ACC112 (cell line): ENCODE measurements around the gene U2AF2.

ENCODE experiments used
- H2AFZ ChIP-seq: fragments of 200-600 bp; sonication (generic); one replicate; pipeline ENCODE4 v1.6.0; 2017; ENCODE audit warnings: antibody characterized with exemption, low read length; ENCODE audit not compliant: unreplicated experiment
- H3K27ac ChIP-seq: fragments of 200-600 bp; sonication (generic); 2 replicates; pipeline ENCODE4 v1.5.1; 2014; ENCODE audit warnings: low read depth, mild to moderate bottlenecking, antibody characterized with exemption, low read length, moderate library complexity
- H3K27me3 ChIP-seq: fragments of 200-600 bp; sonication (generic); 2 replicates; pipeline ENCODE4 v1.6.1; 2014; ENCODE audit warnings: mild to moderate bottlenecking, antibody characterized with exemption, low read length, moderate library complexity, mixed read lengths; ENCODE audit not compliant: insufficient read depth
- H3K36me3 ChIP-seq: fragments of 200-600 bp; sonication (generic); 2 replicates; pipeline ENCODE4 v1.6.1; 2016; ENCODE audit warnings: mild to moderate bottlenecking, antibody characterized with exemption, low read length, moderate library complexity, mixed read lengths; ENCODE audit not compliant: insufficient read depth
- H3K4me1 ChIP-seq: fragments of 200-600 bp; sonication (generic); one replicate; pipeline ENCODE4 v1.6.1; 2016; ENCODE audit warnings: low read length, mixed read lengths; ENCODE audit not compliant: insufficient read depth, unreplicated experiment, control insufficient read depth
- H3K4me3 ChIP-seq: fragments of 200-600 bp; sonication (generic); 2 replicates; pipeline ENCODE4 v1.5.1; 2014; ENCODE audit warnings: mild to moderate bottlenecking, low read depth, low read length
- H3K79me2 ChIP-seq: fragments of 200-600 bp; sonication (generic); one replicate; pipeline ENCODE4 v1.6.0; 2016; ENCODE audit warnings: low read length; ENCODE audit not compliant: control insufficient read depth, unreplicated experiment, insufficient read depth

U2AF2 gene

DNA sequence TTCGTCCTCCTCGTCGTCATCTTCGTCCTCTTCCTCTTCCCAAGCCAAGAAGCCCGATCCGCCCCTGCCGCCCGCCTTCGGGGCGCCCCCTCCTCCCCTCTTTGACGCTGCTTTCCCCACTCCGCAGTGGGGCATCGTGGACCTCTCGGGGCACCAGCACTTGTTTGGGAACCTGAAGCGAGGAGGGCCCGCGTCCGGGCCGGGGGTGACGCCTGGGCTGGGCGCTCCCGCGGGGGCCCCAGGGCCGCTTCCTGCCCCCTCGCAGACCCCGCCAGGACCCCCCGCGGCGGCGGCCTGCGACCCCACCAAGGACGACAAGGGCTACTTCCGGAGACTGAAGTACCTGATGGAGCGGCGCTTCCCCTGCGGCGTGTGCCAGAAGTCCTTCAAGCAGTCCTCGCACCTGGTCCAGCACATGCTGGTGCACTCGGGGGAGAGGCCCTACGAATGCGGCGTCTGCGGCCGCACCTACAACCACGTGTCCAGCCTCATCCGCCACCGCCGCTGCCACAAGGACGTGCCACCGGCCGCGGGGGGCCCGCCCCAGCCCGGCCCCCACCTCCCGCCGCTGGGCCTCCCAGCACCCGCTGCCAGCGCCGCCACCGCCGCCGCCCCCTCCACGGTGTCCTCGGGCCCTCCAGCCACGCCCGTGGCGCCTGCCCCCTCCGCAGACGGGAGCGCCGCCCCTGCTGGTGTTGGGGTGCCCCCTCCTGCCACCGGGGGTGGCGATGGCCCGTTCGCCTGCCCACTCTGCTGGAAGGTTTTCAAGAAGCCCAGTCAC lies 40.7 kb upstream of the U2AF2 start:
- Histone ChIP-seq H3K4me1 (no peaks in the 10 kb centered on the region), H3K4me3 (no peak overlapping the region), H3K27ac (no peak overlapping the region), H2AFZ (no peak overlapping the region), H3K36me3 (peaks cover 9% of the 10 kb centered on the region; the same call in 1 of the 2 replicates), H3K79me2 (peaks cover 11% of the 10 kb centered on the region), H3K27me3 (no peaks in the 10 kb centered on the region)

DNA sequence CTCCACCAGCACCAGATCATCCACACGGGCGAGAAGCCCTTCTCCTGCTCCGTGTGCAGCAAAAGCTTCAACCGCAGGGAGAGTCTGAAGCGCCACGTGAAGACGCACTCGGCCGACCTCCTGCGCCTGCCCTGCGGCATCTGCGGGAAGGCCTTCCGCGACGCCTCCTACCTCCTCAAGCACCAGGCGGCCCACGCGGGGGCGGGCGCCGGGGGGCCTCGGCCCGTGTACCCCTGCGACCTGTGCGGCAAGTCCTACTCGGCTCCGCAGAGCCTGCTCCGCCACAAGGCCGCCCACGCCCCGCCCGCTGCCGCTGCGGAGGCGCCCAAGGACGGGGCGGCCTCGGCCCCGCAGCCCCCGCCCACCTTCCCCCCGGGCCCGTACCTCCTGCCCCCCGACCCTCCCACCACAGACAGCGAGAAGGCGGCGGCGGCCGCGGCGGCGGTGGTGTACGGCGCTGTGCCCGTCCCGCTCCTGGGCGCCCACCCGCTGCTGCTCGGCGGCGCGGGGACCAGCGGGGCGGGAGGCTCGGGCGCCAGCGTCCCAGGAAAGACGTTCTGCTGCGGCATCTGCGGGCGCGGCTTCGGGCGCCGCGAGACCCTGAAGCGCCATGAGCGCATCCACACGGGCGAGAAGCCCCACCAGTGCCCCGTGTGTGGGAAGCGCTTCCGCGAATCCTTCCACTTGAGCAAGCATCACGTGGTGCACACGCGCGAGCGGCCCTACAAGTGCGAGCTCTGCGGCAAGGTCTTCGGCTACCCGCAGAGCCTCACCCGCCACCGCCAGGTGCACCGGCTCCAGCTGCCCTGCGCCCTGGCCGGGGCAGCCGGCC lies 39.9 kb upstream of the U2AF2 start:
- H3K36me3 ChIP-seq: peaks cover 1% of the 10 kb centered on the region; the same call in 1 of the 2 replicates
- H3K79me2 ChIP-seq: peaks cover 10% of the 10 kb centered on the region
- no peak overlapping the region for H3K27ac ChIP-seq
- H3K4me1 ChIP-seq: no peaks in the 10 kb centered on the region
- no peaks in the 10 kb centered on the region for H3K27me3 ChIP-seq
- H3K4me3 ChIP-seq: no peak overlapping the region
- H2AFZ ChIP-seq: no peak overlapping the region

DNA sequence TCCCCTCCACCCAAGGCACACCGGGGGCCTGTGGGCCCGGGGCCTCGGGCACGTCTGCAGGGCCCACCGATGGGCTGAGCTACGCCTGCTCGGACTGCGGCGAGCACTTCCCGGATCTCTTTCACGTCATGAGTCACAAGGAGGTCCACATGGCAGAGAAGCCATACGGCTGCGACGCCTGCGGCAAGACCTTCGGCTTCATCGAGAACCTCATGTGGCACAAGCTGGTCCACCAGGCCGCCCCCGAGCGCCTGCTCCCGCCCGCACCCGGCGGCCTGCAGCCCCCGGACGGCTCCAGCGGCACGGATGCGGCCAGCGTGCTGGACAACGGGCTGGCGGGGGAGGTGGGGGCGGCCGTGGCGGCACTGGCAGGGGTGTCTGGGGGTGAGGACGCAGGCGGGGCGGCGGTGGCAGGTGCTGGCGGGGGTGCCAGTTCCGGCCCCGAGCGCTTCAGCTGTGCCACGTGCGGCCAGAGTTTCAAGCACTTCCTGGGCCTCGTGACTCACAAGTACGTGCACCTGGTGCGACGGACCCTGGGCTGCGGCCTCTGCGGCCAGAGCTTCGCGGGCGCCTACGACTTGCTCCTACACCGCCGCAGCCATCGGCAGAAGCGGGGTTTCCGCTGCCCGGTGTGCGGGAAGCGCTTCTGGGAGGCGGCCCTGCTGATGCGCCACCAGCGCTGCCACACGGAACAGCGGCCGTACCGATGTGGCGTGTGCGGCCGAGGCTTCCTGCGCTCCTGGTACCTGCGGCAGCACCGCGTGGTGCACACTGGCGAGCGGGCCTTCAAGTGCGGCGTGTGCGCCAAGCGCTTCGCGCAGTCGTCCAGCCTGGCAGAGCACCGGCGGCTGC lies 39.1 kb upstream of the U2AF2 start:
- no peak overlapping the region for H3K27ac ChIP-seq
- no peaks in the 10 kb centered on the region for H3K27me3 ChIP-seq
- H3K79me2 ChIP-seq: peaks cover 7% of the 10 kb centered on the region
- H2AFZ ChIP-seq: no peak overlapping the region
- no peak overlapping the region for H3K4me3 ChIP-seq
- no peaks in the 10 kb centered on the region for H3K36me3 ChIP-seq
- no peaks in the 10 kb centered on the region for H3K4me1 ChIP-seq

DNA sequence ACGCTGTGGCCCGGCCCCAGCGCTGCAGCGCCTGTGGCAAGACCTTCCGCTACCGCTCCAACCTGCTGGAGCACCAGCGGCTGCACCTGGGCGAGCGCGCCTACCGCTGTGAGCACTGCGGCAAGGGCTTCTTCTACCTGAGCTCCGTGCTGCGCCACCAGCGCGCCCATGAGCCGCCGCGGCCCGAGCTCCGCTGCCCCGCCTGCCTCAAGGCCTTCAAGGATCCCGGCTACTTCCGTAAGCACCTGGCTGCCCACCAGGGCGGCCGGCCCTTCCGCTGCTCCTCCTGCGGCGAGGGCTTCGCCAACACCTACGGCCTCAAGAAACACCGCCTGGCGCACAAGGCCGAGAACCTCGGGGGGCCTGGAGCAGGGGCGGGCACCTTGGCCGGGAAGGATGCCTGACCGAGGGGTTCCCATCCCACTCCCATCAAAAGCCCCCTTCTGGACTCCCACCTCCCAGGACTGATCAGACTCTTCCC lies 38.4 kb upstream of the U2AF2 start:
- Histone ChIP-seq H3K36me3 (no peaks in the 10 kb centered on the region), H3K4me3 (no peak overlapping the region), H2AFZ (no peak overlapping the region), H3K27ac (no peak overlapping the region), H3K27me3 (no peaks in the 10 kb centered on the region), H3K4me1 (no peaks in the 10 kb centered on the region), H3K79me2 (peaks cover 3% of the 10 kb centered on the region)

DNA sequence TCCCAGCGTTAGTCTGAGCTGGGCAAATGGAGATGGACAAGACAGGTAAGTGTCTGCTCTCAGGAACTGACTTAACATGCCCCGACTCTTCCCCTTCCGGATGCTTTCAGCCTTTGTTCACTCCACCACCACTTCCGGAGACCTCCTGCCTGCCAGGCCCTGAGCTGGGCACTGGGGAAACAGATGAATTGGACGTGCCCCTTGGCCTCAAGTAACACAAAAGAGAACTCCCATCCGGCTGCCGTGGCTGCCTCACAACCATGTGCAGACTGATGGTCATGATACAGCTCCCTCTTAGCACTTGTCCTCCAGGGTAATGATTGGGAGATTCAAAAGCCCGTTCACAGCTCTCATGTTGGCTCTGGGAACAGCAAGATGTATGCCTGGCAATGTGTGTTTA lies 37.4 kb upstream of the U2AF2 start:
- no peak overlapping the region for H3K27ac ChIP-seq
- H2AFZ ChIP-seq: no peak overlapping the region
- H3K4me3 ChIP-seq: no peak overlapping the region
- no peaks in the 10 kb centered on the region for H3K36me3 ChIP-seq
- H3K4me1 ChIP-seq: no peaks in the 10 kb centered on the region
- H3K27me3 ChIP-seq: no peaks in the 10 kb centered on the region
- no peaks in the 10 kb centered on the region for H3K79me2 ChIP-seq

DNA sequence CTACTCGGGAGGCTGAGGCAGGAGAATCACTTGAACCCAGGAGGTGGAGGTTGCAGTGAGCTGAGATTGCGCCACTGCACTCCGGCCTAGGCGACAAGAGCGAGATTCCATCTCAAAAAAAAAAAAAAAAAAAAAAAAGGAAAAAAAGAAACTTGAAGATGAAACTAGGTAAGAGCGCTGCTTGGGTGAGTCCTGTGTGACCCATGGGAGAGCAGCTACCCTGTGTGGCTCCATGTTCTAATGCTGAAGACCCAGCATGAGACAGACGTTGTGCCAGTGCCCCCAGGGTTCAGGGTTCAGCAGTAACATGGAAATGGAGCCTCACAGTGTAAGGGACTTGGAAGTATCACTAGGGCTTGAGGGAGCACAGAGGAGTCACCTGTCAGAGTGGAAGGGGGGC lies 36.4 kb upstream of the U2AF2 start:
- Histone ChIP-seq H3K27ac (no peak overlapping the region), H3K79me2 (no peaks in the 10 kb centered on the region), H3K36me3 (no peaks in the 10 kb centered on the region)

DNA sequence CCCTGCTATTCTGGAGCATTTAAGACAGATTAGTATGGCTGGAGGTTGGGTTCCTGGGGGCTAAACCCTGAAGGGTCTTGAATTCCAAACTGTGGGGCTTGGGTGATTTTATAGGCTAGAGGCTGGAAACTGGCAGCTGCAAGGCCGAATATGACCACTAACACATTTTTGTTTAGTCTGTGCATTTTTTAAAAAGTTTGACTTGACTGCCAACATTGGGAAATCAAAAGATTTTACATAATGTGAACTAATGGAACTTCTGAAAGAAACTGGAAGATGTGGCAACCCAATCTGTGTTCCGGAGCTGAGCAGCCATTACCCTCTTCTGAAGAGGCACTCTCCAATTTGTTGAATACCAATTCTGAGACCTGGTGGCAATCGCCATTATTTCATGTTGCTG lies 35.5 kb upstream of the U2AF2 start:
- H3K4me3 ChIP-seq: no peak overlapping the region
- H3K79me2 ChIP-seq: no peaks in the 10 kb centered on the region
- no peaks in the 10 kb centered on the region for H3K27me3 ChIP-seq
- no peaks in the 10 kb centered on the region for H3K36me3 ChIP-seq
- H3K27ac ChIP-seq: no peak overlapping the region
- H2AFZ ChIP-seq: no peak overlapping the region
- H3K4me1 ChIP-seq: no peaks in the 10 kb centered on the region

More for the DNA sequence above, 36.4 kb upstream of the U2AF2 start:
- Histone ChIP-seq H3K27me3 (no peaks in the 10 kb centered on the region), H3K4me3 (no peak overlapping the region), H3K4me1 (no peaks in the 10 kb centered on the region), H2AFZ (no peak overlapping the region)

DNA sequence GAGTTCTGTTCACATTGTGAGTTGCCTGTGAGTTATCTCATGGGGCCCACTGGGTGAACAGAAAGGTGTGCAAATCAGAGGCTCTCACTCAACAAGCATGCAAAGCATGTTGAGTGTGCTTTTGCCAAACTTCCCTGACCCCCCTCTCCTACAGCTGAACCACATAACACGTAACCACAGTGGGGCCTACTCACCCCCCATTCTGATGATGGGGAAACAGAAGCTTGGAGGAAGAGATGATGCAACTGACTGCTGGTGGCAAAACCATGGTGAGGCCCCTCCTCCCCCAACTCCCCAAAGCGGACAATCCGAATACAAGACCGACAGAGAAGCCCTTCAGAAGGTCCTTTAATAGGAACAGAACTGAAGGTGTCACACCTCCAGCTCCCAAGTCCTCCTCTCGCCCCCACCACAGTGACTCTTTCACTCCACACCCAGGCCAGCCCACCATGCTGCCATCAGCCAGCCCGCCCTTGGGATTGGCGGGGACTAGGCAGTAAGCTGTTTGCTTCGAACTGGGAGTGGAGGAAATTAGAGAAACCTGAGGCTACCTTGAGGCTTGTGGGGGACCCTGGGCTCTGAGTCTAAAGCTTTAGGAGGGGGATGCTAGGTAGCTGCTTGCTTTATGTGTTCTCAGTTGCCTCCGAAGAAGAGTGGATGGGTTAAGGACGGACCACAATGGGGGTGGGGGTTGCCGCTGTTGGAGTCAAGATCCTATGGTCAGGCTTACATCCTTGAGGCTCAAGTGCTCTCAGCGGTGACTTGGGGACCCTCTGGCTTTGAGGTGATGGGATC lies 34.2 kb upstream of the U2AF2 start:
- Histone ChIP-seq H3K27me3 (no peaks in the 10 kb centered on the region), H3K36me3 (no peaks in the 10 kb centered on the region), H3K27ac (no peak overlapping the region), H3K79me2 (no peaks in the 10 kb centered on the region), H2AFZ (no peak overlapping the region), H3K4me1 (no peaks in the 10 kb centered on the region), H3K4me3 (no peak overlapping the region)

DNA sequence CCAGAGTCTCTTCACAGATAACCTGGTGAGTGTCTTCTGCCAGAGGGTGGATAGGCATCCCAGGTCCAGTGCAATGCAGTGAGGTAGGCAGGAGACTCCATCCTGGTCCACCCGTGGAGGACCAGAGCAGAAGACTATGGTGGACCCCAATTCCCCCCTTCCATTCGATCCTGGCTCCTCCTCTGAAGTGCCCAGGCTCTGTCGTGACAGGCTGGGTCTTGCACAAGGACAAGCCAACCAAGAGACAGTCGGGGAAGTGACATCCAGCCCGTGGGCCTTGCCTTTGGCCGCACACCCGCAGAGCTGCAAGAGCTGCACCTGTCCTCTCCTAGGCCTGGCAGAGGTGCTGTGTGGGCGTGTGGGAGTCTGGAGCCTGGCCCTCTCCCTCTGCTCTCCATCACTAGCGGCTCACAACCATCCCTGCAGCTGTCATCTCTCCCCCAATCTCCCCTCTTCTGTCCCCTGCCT lies 33.6 kb upstream of the U2AF2 start:
- no peak overlapping the region for H3K4me3 ChIP-seq
- no peaks in the 10 kb centered on the region for H3K79me2 ChIP-seq

More for the DNA sequence above, 33.6 kb upstream of the U2AF2 start:
- Histone ChIP-seq H3K4me1 (no peaks in the 10 kb centered on the region), H3K27me3 (no peaks in the 10 kb centered on the region), H3K36me3 (no peaks in the 10 kb centered on the region), H2AFZ (no peak overlapping the region), H3K27ac (no peak overlapping the region)
